ENCODE results near the gene MMP24.

The MMP24 gene

DNA sequence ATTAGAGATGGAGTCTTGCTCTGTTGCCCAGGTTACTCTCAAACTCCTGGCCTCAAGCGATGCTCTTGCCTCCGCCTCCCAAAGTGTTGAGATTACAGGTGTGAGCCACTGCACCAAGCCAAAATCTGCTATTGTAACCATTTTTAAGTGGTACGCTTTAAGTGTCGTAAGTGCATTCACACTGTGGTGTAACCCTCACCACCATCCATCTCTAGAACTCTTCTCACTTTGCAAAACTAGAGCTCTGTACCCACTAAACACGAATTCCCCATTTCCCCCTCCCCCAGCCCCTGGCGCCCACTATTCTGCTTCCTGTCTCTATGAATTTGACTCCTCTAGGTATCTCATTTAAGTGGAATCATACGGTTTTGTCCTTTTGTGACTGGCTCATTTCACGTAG, 68.6 kb downstream of the MMP24 start:
- no peak for DNase-seq

DNA sequence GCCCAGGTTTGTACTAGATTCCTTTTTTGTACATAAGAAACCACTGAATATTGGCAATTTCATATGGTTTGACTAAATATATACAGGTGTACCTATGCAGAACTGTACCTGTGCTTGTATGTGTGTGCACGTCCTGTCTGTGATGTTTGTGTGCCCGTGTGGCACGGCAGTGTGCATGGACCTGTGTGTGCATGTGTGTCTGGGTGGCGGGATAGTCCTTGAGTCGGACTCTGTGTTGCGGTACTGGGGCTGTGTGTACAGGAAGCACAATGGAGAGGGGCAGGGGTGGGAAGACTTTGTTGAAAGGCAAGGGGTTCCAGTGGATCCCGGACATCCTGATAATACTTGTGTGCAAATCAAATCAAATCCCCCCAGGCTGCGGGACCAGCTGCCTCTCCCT, 69.2 kb downstream of the MMP24 start:
- DNase-seq: no peak

DNA sequence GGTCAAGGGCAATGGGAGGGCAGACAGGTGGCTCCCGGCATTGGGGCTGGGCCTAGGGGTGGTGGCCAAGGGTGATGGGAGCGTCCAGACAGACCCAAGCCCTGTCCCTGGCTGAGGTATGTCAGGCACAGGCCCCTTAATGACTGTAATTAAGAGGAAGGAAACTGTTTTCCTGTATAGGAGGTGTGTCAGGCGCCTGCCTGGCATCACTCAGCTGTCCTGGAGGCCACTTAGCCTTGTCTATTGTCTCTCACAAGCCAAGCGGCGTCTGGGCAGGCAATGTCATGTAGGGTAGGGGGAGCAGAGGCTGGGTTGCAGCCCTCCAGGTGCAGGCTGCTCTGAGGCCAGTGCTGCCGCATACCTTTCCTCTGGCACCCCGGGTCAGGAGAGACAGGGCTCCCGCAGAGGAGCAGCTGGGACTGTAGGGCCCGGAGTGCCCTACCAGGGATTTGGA, 69.6 kb downstream of the MMP24 start:
- DNase-seq: no peak

DNA sequence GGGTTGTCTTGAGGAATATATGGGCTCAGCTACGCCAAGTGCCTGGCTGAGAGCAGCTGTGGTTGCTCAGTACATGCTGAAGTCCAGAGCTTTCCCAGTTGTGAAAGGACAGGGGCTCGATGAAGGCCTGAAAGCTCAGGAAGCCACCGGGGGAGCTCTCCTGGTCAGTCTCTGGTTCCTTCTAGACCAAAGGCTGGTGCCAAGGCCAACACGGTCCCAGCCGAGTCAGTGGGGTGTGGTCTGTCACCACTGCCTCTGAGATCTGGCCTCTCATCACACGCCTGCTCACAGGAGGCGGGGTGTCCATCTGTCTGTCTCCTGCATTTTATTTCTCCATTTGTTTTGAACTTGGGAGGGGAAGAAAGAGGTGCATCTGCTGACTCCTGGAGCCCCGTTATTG, 70.7 kb downstream of the MMP24 start:
- no peak for DNase-seq

DNA sequence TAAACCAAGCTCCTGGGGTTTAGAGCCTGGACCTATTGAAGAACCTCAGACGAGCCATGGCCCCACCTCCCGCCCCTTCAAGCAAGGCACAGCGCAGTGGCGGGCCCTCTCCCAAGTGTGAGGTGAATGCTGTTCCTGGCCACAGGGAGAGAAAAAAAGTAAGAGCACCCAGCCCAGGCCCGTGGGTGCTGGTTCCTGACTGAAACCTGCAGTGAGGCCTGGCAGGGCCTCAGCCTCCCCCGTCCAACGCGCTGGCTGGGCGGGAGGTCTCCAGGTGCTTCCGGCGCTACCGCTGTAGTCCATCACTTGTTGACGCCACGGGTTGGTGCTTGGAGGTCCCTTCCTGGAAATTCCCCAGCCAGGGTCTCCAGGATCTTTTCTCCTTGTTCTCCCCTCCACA, 71.2 kb downstream of the MMP24 start:
- DNase-seq: no peak

DNA sequence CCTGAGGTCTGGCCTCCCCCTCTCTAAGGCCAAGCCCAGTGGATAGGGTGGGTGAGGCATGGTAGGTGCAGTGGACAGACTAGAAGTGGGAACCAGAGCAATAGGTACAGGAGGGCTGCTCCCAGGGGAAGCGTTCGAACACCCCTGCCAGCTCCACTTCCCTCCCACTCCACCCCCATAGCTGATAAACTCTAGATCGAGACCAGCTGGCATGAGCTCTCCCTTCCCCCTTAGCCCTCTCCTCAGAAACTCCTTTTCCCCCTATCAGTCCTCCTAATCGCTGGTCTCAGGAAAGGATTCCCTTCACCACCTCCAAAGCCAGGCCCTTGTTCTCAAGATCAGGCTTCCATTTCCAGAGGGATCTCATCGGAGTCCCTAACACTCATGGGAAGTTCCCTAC, 71.8 kb downstream of the MMP24 start:
- DNase-seq: no peak

DNA sequence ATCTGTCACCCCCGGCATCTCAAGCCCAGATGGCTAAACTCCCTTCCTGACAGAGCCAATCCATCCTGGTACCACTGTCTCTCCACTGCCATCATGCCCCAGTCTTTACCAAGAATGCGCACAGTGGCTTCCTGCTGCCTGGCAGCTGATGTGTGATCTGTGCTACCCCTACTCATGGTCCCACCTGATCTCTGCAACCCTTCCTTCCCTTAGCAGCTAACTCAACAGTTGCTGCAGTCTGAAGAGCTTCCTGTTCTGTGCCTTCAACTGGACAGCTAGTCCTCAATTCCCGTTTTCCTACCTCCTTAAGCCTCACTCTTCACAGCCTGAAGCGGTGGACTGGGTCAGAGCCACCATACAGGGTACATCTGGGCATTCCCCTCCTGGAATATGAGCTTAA, 73.3 kb downstream of the MMP24 start:
- no peak for DNase-seq

DNA sequence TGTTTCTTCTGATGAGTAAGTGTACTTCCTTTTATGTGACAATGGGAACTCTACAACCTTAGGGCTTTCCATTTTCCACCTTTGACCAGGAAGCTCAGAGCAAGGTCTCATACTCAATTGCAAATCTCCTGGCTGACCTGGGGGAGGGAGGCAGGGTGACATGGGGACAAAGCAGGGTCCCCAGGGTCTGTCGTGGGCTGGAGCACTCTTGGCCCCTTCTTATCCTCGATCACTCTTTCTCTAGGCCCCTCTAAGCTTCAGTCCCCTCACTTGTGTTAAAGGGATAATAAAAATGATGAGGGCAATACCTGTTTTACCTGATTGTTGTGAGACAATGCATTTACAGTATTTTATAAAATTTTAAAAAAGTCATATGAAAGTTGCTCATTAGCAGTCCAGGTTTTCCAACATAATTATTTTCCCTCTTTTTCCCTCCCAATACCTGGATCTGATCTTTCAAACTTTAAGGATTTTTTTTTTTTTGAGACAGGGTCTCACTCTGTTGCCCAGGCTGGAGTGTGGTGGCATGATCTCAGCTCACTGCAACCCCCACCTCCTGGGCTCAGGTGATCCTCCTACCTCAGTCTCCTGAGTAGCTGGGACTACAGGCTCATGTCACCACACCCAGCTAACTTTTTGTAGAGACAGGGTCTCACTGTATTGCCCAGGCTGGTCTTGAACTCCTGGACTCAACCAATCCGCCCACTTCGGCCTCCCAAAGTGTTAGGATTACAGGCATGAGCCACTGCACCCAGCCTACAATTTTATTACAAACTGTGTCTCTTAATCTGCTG, 74.2 kb downstream of the MMP24 start:
- no peak for DNase-seq

DNA sequence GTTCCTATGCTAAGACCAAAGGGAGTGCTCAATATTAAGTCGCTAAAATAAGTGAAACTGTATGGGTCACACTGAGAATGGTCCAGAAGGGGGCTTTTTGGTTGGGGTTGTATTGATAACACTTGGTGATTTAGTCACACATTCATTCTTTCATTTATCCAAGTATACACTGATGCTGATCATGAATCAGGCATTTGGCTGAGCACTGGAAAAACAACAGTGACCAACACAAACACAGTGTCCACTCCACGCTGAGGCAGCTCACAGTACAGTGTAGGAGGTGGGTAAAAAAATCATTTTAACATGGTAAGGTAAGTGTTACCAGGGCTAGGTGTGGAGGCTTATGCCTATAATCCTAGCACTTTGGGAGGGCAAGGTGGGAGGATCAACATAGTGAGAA, 74.9 kb downstream of the MMP24 start:
- no peak for DNase-seq

DNA sequence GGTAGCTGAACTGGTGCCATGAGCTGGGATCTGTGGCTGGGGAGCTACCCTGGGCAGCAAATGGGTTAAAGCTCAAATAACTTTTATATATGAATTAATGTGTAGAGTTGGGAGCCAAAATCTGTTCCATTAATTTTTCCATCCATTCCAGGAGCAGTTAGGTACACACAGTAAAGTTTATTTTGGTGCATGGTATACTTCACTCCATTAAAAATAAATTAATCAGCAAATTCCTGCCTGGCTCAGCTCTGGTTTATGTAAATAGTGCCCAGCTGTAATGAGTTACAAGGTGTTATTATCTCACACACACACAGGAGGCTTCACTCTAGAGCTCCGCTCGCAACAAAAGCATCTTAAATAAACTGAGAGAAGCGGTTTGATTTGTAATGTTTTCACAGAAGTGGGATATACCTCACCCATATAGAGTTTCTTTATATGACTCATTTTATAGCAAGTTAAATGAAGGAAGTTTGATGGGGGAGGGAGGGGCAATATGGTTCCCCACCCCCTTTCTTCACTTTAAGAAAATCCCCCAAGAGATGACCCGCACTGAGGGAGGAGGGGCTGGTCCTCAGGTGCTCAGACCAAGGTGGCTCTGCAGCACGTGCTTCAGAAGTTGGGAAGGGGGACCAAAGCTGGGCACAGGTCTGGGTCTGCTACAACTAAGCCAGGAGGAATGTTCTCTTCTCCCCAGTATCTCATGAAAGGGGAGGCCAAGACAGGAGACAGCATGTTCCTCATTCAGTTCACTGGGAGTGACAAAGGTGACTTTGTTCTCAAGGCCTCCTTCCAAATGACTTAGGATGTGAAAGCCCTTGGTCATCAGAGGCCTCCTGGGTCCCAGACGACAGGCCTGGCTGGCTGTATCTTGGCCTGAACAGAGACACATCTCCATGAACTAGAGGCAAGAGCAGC, 76.2 kb downstream of the MMP24 start:
- no peak for DNase-seq

DNA sequence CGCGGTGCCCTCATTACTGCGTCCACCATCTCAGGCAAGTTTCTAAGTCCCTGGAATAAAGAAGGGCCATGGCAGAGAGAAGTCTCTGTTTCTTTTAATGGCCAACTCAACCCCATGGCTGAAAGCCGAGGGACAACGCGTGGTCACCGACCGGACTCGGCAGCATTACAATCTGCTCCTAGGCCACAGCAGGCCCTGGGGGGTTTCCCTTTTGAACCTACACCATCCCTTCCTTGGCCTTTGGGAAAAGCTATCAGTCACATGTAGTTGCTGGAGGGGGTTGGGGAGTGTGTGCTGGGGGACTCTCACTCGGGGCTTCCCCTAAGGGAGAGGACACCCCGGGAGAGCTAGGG, 76.9 kb downstream of the MMP24 start:
- DNase-seq: no peak

DNA sequence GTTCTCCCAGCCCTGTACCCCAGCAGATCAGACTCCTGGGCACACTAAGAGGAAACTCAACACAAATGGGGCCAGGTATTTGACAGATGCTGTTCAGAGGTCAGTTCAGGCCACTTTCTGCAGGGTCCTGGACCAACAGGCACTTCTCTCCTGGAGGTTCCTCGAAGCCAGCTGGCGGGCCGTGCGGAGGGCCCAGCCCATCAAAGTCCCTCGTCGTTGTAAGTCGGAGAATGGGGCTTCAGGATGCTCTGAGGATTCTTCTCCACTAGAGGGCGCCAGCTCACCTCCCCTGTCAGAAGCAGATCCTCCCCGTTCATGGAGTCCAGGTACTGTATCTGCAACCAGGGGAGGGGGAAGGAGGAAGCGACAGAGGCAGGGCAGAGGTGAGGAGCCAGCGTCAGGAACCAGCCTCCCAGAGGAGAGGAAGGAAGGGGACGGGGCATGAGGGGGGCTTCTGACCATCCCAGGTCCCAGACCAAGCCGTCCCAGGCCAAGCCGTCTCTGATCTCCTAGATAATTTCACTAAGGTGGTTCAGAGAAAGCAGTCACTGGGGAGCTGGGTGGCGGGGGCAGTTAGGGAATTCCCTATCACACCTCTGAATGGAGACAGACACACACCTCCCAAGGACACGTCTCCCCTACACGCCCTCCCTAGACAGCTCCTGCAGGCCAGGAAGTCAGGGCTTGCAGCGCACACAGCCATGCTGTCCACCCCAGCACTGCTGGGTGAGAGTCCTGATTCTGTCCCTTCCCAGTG, 77.4 kb downstream of the MMP24 start:
- DNase-seq: peak; percentile 80

DNA sequence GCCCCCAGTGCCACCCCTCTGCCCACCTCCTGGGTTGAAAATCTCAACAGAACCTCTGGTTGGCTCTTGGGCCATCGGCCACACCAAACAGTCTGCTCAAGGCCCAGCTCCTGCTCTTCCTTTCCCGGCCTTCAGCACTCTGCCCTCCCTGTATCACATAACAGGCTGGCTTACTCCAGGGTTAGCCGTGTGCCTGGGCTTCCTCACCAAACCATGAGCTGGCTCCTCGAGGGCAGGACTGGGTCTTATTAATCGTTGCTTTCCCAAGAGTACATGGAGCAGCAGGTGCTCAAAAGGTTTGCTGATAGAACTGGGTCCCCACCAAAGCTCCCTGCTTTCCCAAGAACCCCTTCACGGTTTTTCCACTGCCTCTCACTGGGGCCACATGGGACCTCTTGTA, 78.5 kb downstream of the MMP24 start:
- DNase-seq: no peak

DNA sequence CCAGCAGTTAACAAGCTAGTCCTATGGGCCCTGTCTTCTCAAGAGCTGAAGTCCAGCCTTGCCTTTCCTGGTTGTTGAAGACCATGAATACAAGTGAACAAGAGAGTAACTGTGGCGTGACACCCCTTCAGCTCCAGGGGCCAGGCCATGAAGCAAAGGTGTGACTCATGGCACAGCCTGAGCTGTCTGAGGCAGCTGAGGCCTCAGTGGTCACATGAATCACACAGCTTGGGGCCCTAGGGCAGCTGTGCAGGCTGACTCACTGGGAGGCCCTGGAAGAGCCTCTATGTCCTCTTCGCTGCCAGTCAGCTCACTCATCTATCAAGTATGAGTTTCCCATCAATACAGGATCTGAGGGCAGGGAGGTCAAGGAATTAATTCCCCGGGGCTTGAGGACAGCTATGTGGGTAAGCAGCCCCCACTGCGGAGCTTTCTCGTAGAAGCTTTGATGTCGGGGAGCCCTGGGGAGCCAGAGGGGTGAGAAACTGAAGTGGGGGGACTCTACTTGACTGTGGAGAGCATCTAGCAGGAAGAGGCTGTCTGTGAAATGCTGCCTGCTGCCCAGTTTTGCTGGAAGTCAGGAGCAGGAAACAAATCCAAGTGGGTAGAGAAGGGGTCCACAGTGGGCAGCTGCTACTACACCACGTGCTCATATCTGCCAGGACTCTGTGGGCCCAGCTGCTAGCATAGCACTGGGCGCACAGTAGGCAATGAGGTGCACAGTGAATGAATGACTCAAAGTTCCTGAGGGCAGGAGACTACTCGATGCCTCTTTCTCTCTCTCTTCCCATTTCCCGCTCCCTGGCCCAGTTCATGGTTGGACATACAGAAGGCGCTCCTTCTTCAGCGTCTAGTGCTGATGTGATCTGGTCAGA, 79.4 kb downstream of the MMP24 start:
- DNase-seq: no peak

DNA sequence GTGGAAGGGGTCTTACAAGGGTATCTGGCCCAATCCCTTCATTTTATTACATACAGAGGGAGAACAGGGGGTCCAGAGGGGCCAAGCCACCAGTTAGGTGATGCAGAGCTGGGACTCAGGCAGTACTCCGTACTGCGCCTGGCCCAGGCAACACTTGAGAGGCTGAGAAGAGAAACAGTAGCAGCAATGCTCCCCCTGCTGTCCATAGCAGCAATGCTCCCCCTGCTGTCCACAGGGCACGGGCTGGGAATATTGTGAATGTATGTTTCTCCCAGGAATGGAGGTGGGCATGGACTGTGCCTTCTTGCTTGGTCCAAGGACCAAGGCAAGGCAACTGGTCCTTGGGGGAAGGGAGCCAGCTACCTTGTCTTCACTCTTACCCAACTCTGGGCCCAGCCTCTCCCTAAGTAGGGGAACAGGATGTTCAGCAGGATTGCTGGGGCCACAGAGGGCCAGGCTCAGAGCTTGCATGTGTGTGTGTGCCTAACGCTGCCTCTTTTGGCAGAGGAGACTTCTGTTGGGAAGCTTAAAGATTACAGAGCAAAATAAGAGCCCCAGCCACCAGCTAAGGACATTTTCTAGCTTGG, 80.5 kb downstream of the MMP24 start:
- no peak for DNase-seq

DNA sequence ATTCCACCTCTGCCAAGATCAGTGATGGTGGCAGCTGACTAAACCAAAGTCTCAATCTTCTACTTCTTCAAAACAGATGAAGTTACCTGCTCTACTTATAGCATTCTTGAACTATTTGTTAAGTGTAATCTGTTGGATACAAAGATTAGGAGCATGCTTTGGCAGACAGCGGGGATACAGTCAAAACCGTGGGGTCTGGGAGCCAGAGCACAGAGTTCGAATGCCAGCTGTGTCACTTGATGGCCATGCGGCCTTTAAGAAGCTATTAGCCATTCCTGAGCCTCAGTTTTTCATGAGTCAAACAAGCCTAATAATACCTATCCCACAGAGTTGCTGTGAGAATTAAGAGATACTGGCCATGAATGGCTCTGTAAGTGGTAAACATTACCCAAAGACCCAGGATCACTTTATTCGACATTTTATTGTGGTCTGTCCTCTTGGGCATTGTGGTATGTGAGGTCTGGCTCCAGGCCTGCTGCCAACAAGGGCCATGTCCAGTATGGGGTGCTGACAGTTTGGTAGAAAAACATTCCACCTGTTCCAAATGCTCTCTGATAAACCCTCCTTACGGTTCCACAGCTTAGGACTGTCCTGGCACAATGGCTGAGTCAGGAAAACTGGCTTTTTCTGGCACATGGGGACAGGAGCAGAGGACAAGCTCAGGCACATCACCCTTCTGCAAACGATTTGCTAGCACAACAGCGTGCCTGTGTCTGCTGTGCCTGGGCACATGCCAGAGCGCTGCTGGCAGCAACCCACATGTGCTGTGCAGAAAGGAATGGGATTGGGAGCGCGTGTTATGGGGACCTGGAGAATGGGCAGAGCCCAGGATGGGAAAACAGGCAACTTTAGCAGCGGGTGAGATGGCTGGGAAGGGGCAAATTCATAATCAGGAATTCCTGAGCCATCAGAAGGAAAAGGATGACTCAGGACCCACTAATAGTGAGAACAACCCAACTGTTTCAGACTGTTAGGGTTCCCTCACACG, 81.5 kb downstream of the MMP24 start:
- no peak for DNase-seq

DNA sequence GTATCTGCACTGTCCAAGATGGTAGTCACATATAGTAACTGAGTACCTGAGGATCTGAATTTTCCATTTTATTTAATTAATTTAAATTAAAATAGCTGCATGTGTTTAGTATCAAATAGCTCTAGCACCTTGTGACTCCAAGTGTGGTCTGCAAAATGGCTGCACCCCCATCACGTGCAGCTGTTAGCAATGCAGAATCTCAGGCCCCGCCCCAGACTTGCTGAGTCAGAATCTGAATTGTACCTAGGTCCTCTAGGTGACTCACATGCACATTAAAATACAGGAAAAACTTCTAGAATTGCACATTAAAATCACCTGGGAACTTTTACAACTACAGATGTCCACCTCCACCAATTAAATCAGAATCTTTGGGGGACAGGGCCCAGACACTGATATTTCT, 84.9 kb downstream of the MMP24 start:
- DNase-seq: no peak

DNA sequence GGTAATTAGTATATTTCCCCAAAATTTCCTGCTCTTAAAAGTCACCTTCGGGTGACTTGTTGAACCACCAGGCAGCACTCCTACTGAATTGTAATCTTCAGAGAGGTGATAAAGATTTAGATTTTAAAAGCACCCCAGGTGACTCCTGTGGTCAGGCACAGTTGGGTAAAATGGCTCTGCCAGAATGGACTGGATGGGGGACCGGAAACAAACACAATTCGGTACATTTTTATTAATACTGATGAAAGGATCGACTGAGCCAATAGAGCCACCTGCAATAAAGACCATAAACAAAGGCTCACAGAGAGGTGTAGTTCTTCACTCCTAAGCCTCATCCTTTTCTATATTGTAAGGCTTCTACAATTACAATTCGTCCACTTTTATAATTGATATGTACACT, 85.3 kb downstream of the MMP24 start:
- no peak for DNase-seq

DNA sequence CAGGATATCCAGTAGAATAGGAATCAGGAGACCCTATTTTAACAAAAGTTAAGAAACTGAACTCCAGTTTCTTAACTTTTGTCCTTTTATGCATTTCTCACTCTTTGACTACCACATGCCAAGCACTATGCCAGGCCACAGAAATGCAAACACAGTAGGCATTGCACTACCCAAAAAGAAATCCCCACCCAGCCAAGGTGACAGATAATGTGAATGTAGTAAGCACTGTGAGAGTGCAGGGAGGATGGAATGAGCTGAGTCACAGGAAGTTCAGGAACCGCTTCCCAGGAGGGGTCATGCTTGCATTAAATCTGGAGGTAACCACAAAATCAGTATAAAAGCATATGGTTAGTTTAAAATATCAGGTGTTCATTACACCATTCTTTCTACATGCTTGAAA, 85.8 kb downstream of the MMP24 start:
- DNase-seq: no peak

DNA sequence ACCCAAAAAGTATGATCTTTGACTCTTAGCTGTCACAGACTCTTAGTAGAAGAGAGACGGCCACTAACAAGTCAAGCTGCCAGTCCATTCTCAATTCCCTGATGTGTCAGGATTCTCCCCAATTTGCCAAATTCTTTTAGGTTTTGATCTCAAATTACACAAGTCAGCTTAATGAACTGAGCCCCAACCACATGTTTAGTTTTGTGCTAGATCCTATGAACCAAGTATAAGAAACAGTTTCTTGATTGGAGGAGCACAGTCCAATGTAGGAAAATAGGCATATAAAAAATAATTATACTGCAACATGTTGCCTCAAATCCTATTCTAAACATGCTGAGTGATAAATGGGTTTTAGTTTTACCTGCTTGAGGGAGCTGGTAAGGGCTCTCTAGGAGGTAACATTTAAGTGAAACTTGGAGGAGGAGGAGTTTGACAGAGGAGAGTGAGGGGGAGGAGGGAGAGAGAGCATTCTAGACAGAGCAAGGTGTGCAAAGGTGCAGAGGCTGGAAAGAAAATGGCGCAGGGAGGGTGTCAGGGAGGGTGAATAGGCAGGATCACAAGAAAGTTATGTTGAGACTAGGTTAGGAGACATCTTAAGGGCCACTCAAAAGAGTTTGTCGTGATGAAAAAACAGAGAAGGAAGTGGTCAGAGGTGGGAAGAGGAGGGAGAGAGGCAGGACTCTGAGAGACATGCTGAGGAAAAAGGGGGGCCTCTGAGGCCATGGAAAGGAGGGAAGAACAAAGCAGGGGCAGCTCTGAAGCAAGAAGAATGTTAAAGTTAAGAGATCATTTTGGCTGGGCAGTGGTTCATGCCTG, 88.5 kb downstream of the MMP24 start:
- DNase-seq: no peak

All from right hindlimb (tissue), 1 donor.